Measurements from ENCODE around the gene FAM149A. TPM values are rescaled to one million over a fixed set of nuclear protein-coding genes. Genes with fewer than 3 reads are reported as not detected.

The FAM149A gene
- total and polyA plus RNA-seq, 2 donors (not counting 3 experiments of a cell fraction or from before 2014, with no cell fraction given) = 0.08 to 0.20 TPM

DNA sequence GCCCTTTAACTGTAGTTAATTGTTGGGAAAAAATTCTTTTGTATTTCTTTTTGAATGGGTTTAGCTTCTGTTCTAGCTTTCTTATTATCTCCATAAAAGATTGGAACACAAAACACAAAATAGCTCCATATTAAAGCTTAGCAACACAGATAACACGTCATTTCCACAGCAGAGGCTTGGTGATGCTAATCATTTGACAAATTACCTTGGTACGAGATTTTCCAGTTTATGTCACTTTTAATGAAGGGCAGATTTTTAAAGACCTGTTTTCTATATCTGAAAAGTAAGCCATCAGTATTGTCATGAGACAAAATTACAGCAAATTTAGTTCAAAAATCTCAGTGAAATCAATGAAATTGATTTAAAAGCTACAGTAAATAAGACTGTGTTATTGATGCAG lies 27.4 kb downstream of the FAM149A start:
- Histone ChIP-seq H3K79me2 (ENCODE audit: control insufficient read depth, insufficient read depth, low read length) (no peaks in the 10 kb centered on the region), H3K4me2 (ENCODE audit: insufficient read depth, low read length) (no peak overlapping the region), H3K4me1 (ENCODE audit: control insufficient read depth, extremely low read depth, insufficient read depth, low read length) (no peaks in the 10 kb centered on the region), H4K20me1 (replicated peaks; ENCODE audit: control insufficient read depth, extremely low read depth, insufficient read depth, low read length) (no peaks in the 10 kb centered on the region), H3K9me3 (replicated peaks; ENCODE audit: control insufficient read depth, insufficient read depth, low read length) (no peaks in the 10 kb centered on the region), H2AFZ (ENCODE audit: low read depth, low read length) (no peak overlapping the region), H3K27me3 (ENCODE audit: control insufficient read depth in 2 of 2, insufficient read depth in 2 of 2, low read length in 2 of 2) (peaks cover 2% of the 10 kb centered on the region in 2 experiments), H3K9ac (replicated peaks; ENCODE audit: extremely low read depth, insufficient read depth, low read length) (no peak overlapping the region), H3K4me3 (replicated peaks in 1 of 3; ENCODE audit: insufficient read depth in 1 of 3, low read depth in 1 of 3, low read length in 3 of 3) (no peak overlapping the region), H3K36me3 (ENCODE audit: control insufficient read depth in 2 of 2, extremely low read depth in 1 of 2, insufficient read depth in 2 of 2, low read length in 2 of 2) (no peaks in the 10 kb centered on the region), H3K9me1 (replicated peaks; ENCODE audit: control insufficient read depth, extremely low read depth, insufficient read depth, low read length) (no peaks in the 10 kb centered on the region), H3K27ac (ENCODE audit: insufficient read depth, low read depth, low read length) (no peak overlapping the region)
- FAIRE-seq (no peak), DNase-seq (ENCODE audit: low read depth, low spot score) (no peak)
- no TSS peak for BruUV-seq (replicated peaks)
- ChIA-PET CTCF (interaction anchor here (1.5 kb wide), 1 partner anchor 64 kb away, joined by 6 read pairs; the partner anchor contains the start of gene TLR3), POLR2A (interaction anchor here (0.7 kb wide), 1 partner anchor 1037 kb away, joined by 3 read pairs; no protein-coding TSS in a partner anchor)
- TF ChIP-seq EZH2 (IDR thresholded peaks at IDR 0.05; ENCODE audit: borderline replicate concordance, low read depth, low read length, severe bottlenecking) (no peak), GATA2 (IDR thresholded peaks at IDR 0.05; ENCODE audit: insufficient read depth, insufficient read length, low read depth, low read length) (no peak), MYC (IDR thresholded peaks at IDR 0.05; ENCODE audit: low read depth, low read length) (no peak), JUN (IDR thresholded peaks at IDR 0.05; ENCODE audit: borderline replicate concordance, insufficient read depth, insufficient read length, low read depth) (no peak), POLR2AphosphoS5 (IDR thresholded peaks at IDR 0.05; ENCODE audit: insufficient read depth, low read depth, low read length) (no peak), FOS (IDR thresholded peaks at IDR 0.05; ENCODE audit: borderline replicate concordance, insufficient read depth, low read length) (no peak), POLR2A (IDR thresholded peaks at IDR 0.05; ENCODE audit: low read depth, low read length) (no peak)
- TF ChIP-seq, protein P1, sequence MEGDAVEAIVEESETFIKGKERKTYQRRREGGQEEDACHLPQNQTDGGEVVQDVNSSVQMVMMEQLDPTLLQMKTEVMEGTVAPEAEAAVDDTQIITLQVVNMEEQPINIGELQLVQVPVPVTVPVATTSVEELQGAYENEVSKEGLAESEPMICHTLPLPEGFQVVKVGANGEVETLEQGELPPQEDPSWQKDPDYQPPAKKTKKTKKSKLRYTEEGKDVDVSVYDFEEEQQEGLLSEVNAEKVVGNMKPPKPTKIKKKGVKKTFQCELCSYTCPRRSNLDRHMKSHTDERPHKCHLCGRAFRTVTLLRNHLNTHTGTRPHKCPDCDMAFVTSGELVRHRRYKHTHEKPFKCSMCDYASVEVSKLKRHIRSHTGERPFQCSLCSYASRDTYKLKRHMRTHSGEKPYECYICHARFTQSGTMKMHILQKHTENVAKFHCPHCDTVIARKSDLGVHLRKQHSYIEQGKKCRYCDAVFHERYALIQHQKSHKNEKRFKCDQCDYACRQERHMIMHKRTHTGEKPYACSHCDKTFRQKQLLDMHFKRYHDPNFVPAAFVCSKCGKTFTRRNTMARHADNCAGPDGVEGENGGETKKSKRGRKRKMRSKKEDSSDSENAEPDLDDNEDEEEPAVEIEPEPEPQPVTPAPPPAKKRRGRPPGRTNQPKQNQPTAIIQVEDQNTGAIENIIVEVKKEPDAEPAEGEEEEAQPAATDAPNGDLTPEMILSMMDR (IDR thresholded peaks at IDR 0.05; ENCODE audit: extremely low read depth in 1 of 2, insufficient read depth in 1 of 2, low read depth in 1 of 2, low read length in 2 of 2) = no peak
- TF ChIP-seq, protein P2, sequence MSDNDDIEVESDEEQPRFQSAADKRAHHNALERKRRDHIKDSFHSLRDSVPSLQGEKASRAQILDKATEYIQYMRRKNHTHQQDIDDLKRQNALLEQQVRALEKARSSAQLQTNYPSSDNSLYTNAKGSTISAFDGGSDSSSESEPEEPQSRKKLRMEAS (IDR thresholded peaks at IDR 0.05; ENCODE audit: insufficient read depth, insufficient read length) = no peak
- dilution Hi-C loops (cut with MboI; ENCODE audit: extremely low pct_ligation_motif_present, low sequenced_read_pairs) = no loop called here
- intact Hi-C loops (cut with micrococcal nuclease) = no loop called here

Measured in endothelial cell of umbilical vein (primary cell).